ENCODE data around the gene MED25.
A peak's percentile ranks its signal among the peaks of the same experiment; 100 is the strongest.

MED25 gene

DNA sequence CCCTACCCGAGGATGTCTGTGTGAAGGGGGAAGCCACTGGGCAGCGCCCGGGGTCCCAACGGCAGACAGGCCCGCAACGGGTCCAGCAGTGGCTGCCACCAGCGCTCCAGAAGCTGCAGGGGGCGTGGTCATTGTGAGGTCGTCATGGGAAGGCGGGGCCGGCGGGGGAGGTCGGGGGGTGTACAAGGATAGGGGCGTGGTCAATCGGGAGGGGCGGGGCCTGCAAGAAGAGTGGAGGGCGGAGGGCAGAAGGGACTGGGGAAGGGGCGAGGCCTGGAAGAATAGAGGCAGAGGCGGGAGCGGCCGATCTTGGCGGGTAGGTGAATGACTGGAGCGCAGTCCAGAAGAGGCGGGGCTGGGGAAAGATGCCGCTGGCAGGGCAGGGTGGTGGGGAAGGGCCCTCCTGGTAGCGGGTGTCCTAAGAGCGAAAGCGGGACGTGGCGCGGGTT lies 9.4 kb upstream of the MED25 start:
- Histone ChIP-seq H3K27me3 (ENCODE audit: insufficient read depth, poor library complexity, severe bottlenecking) (no peaks in the 10 kb centered on the region), H3K4me3 (ENCODE audit: severe bottlenecking) (peak overlapping the region; percentile 39), H3K9me3 (ENCODE audit: severe bottlenecking) (no peaks in the 10 kb centered on the region), H3K27ac (ENCODE audit: poor library complexity, severe bottlenecking) (no peak overlapping the region), H3K36me3 (ENCODE audit: low read depth) (peaks cover 20% of the 10 kb centered on the region), H3K4me1 (ENCODE audit: insufficient read depth, poor library complexity, severe bottlenecking) (peaks cover under 1% of the 10 kb centered on the region)
- TF ChIP-seq, protein P1, sequence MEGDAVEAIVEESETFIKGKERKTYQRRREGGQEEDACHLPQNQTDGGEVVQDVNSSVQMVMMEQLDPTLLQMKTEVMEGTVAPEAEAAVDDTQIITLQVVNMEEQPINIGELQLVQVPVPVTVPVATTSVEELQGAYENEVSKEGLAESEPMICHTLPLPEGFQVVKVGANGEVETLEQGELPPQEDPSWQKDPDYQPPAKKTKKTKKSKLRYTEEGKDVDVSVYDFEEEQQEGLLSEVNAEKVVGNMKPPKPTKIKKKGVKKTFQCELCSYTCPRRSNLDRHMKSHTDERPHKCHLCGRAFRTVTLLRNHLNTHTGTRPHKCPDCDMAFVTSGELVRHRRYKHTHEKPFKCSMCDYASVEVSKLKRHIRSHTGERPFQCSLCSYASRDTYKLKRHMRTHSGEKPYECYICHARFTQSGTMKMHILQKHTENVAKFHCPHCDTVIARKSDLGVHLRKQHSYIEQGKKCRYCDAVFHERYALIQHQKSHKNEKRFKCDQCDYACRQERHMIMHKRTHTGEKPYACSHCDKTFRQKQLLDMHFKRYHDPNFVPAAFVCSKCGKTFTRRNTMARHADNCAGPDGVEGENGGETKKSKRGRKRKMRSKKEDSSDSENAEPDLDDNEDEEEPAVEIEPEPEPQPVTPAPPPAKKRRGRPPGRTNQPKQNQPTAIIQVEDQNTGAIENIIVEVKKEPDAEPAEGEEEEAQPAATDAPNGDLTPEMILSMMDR (IDR thresholded peaks at IDR 0.05; ENCODE audit: poor library complexity, severe bottlenecking) = no peak
- DNase-seq (ENCODE audit: low spot score) (peak; percentile 93), ATAC-seq (ENCODE audit: low read depth) (peak; percentile 51)

DNA sequence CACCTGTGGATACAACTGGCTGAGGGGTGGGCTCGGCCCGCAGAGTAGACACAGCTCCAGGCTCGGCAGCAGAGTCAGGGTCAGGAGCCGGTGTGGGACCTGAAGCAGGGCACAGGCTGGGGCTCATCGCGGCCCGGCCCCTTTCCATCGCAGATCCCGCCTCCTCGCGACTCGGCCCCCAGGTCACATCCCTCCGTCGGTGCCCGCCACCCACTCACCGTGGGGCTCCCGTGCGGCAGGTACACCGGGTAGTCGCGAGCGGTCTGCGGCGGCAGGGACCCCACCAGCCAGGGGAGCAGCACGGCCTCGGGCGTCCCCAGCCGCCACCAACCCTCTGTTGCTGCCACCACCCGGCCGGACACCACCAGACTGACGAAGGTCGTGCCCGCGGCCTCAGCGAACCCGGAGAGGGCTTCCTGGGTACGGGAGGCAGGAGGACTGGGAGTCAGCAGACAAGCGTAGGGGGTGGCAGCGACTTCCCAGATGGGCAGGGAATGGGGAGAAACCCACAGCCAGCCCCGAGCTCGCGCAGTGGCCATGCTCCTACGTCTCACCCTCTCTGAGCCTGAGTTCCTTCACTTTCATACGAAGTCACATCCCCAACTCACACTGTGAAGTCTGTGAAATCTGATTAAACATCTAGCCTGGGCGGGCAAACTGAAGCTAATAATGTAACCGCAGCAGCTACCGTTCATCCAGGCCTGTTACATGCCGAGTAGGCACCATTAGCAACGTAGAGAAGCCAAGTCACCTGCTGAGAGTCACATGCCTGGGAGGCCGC lies 8.7 kb upstream of the MED25 start:
- peaks cover 4% of the 10 kb centered on the region for H3K4me1 ChIP-seq (ENCODE audit: insufficient read depth, poor library complexity, severe bottlenecking)
- H3K4me3 ChIP-seq (ENCODE audit: severe bottlenecking) = peak overlapping the region; percentile 39
- H3K36me3 ChIP-seq (ENCODE audit: low read depth) = peaks cover 16% of the 10 kb centered on the region
- peak; percentile 41 for ATAC-seq (ENCODE audit: low read depth)
- TF ChIP-seq, protein P1 (IDR thresholded peaks at IDR 0.05; ENCODE audit: poor library complexity, severe bottlenecking) = peak; percentile 26
- peak overlapping the region; percentile 5 for H3K27ac ChIP-seq (ENCODE audit: poor library complexity, severe bottlenecking)
- H3K9me3 ChIP-seq (ENCODE audit: severe bottlenecking) = no peaks in the 10 kb centered on the region
- no peaks in the 10 kb centered on the region for H3K27me3 ChIP-seq (ENCODE audit: insufficient read depth, poor library complexity, severe bottlenecking)
- DNase-seq (ENCODE audit: low spot score) = no peak

DNA sequence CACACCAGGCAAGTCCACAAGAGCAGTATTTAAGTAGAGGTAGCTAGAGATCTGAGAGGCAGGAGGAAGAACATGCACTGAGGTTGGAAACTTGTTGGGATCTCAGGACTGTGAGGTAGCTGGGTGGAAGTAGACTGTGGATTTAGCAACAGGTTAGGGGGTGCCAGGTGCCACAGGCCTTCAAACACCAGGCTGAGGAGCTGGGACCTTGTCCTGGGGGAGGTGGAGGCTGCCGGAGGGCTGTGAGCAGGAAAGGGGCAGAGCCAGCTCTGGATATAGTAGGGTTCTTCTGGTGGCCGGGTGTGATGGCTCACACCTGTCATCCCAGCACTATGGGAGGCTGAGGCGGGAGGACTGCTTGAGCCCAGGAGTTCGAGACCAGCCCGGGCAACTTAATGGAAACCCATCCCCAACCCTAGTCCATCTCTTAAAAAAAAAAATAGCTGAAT lies 8.1 kb upstream of the MED25 start:
- DNase-seq (ENCODE audit: low spot score) = no peak
- H3K9me3 ChIP-seq (ENCODE audit: severe bottlenecking) = no peaks in the 10 kb centered on the region
- peaks cover 10% of the 10 kb centered on the region for H3K36me3 ChIP-seq (ENCODE audit: low read depth)
- H3K4me1 ChIP-seq (ENCODE audit: insufficient read depth, poor library complexity, severe bottlenecking) = peaks cover 4% of the 10 kb centered on the region
- TF ChIP-seq, protein P1 (IDR thresholded peaks at IDR 0.05; ENCODE audit: poor library complexity, severe bottlenecking) = no peak
- H3K27me3 ChIP-seq (ENCODE audit: insufficient read depth, poor library complexity, severe bottlenecking) = no peaks in the 10 kb centered on the region
- H3K4me3 ChIP-seq (ENCODE audit: severe bottlenecking) = no peak overlapping the region
- peak overlapping the region; percentile 5 for H3K27ac ChIP-seq (ENCODE audit: poor library complexity, severe bottlenecking)
- no peak for ATAC-seq (ENCODE audit: low read depth)

DNA sequence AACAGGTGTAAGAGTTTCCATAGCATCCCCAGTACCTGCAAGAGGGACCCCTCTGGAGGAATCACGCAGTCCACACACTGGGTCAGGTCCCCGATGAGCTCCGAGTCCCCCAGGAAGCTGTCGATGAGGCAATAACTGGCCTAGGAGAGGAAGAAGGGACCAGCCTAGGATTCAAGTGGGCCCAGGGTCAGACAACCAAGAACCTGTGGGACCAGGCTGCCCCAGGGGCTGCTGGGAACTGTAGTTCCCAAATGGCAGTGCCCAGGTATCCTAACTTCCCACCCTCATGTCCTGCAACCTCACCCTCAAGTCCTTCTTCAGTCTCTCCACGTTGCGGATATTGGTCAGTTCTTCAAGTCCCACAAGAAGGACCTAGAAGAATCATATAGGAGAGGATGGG lies 6.8 kb upstream of the MED25 start:
- no peak overlapping the region for H3K27ac ChIP-seq (ENCODE audit: poor library complexity, severe bottlenecking)
- H3K9me3 ChIP-seq (ENCODE audit: severe bottlenecking) = no peaks in the 10 kb centered on the region
- ATAC-seq (ENCODE audit: low read depth) (no peak), DNase-seq (ENCODE audit: low spot score) (no peak)
- TF ChIP-seq, protein P1 (IDR thresholded peaks at IDR 0.05; ENCODE audit: poor library complexity, severe bottlenecking) = no peak
- no peaks in the 10 kb centered on the region for H3K27me3 ChIP-seq (ENCODE audit: insufficient read depth, poor library complexity, severe bottlenecking)
- H3K4me3 ChIP-seq (ENCODE audit: severe bottlenecking) = no peak overlapping the region
- no peaks in the 10 kb centered on the region; the same call in 1 of the 2 replicates for H3K36me3 ChIP-seq (ENCODE audit: low read depth)
- peaks cover 4% of the 10 kb centered on the region for H3K4me1 ChIP-seq (ENCODE audit: insufficient read depth, poor library complexity, severe bottlenecking)
